PC-9 (cell line): ENCODE results near the gene OBP2A. TPM values are rescaled to one million over a fixed set of nuclear protein-coding genes. Genes with fewer than 3 reads are reported as not detected.

Source experiments
- BruUV-seq: library from RNA; stranded (reverse); fragments of 400-500 nt; replicated peaks from 2 replicates; lab custom pipeline; 2021; lab: Mats Ljungman, UMichigan
- CTCF ChIA-PET: fragments of 300-600 bp; sonication (Branson Sonifier 250); formaldehyde crosslinking; loops from one replicate; lab custom pipeline; 2022; ENCODE audit warnings: antibody characterized with exemption; lab: Charles Lee
- POLR2A ChIA-PET: fragments of 300-600 bp; sonication (Branson Sonifier 250); formaldehyde crosslinking; loops from one replicate; lab custom pipeline; 2022; ENCODE audit warnings: antibody characterized with exemption; ENCODE audit not compliant: unreplicated experiment; lab: Charles Lee
- DNase-seq, 2 experiments: peaks; one replicate each; pipeline versions ENCODE4 v3.0.0 to v3.0.0-alpha.2; 2015 to 2022; ENCODE audit warnings: mixed read lengths in 1 of 2
- H2AFZ ChIP-seq: fragments of 200-600 bp; sonication (generic); 2 replicates; pipeline ENCODE4 v1.8.1; 2017; ENCODE audit warnings: antibody characterized with exemption
- H3F3A ChIP-seq: fragments of 200-600 bp; sonication (generic); 2 replicates; pipeline ENCODE4 v1.8.1; 2017; ENCODE audit warnings: antibody characterized with exemption, mild to moderate bottlenecking, low read depth; ENCODE audit not compliant: insufficient read depth
- H3K27ac ChIP-seq: fragments of 200-600 bp; sonication (generic); 2 replicates; pipeline ENCODE4 v1.6.1; 2016; ENCODE audit warnings: mixed run types
- H3K27me3 ChIP-seq: fragments of 200-600 bp; sonication (generic); 2 replicates; pipeline ENCODE4 v1.6.1; 2016; ENCODE audit warnings: low read depth, mixed run types; ENCODE audit not compliant: insufficient read depth
- H3K36me3 ChIP-seq: fragments of 200-600 bp; sonication (generic); 2 replicates; pipeline ENCODE4 v1.6.1; 2016; ENCODE audit warnings: low read depth, mixed run types
- H3K4me1 ChIP-seq: fragments of 200-600 bp; sonication (generic); replicated peaks from 2 replicates; pipeline ENCODE4 v1.6.1; 2016; ENCODE audit warnings: mixed run types; ENCODE audit not compliant: insufficient read depth
- H3K4me2 ChIP-seq: fragments of 200-600 bp; sonication (generic); 2 replicates; pipeline ENCODE4 v1.6.1; 2017; ENCODE audit warnings: mixed run types
- H3K4me3 ChIP-seq: fragments of 200-600 bp; sonication (generic); 2 replicates; pipeline ENCODE4 v1.6.1; 2016; ENCODE audit warnings: mixed run types
- H3K79me2 ChIP-seq: fragments of 200-600 bp; sonication (generic); 2 replicates; pipeline ENCODE4 v1.6.1; 2017; ENCODE audit warnings: low read depth, mixed run types
- H3K9me2 ChIP-seq: fragments of 200-600 bp; sonication (generic); 2 replicates; pipeline ENCODE4 v1.8.1; 2017; ENCODE audit warnings: mild to moderate bottlenecking; ENCODE audit not compliant: insufficient read depth
- H3K9me3 ChIP-seq: fragments of 200-600 bp; sonication (generic); 2 replicates; pipeline ENCODE4 v1.8.1; 2016; ENCODE audit warnings: low read depth; ENCODE audit not compliant: insufficient read depth
- H4K20me1 ChIP-seq: fragments of 200-600 bp; sonication (generic); 2 replicates; pipeline ENCODE4 v1.8.1; 2017; ENCODE audit not compliant: insufficient read depth
- EZH2 ChIP-seq: fragments of 200-600 bp; sonication (generic); IDR thresholded peaks from 2 replicates; pipeline ENCODE4 v1.8.0; 2017; ENCODE audit warnings: antibody characterized with exemption, low read depth
- intact Hi-C: fragments of 100-400 bp; cut with micrococcal nuclease; formaldehyde crosslinking; loops from one replicate; pipeline ENCODE4 v1.10.0; 2022; ENCODE audit not compliant: unreplicated experiment
- total RNA-seq: library from RNA; stranded (reverse); gene quantifications from 2 replicates; pipeline ENCODE4 v1.2.3, GENCODE V29; 2021
- TF ChIP-seq, protein P1 (sequence below): fragments of 200-600 bp; sonication (generic); conservative IDR thresholded peaks from 2 replicates; pipeline ENCODE4 v1.6.1; 2017; ENCODE audit warnings: mixed run types, antibody characterized with exemption, mild to moderate bottlenecking, moderate library complexity

The OBP2A gene
- total RNA-seq, 1 experiment from 2014 or later = not detected

- CTCF ChIA-PET = no interaction called here
- H3K4me2 ChIP-seq = no peak overlapping the region
- TF ChIP-seq, protein P1, sequence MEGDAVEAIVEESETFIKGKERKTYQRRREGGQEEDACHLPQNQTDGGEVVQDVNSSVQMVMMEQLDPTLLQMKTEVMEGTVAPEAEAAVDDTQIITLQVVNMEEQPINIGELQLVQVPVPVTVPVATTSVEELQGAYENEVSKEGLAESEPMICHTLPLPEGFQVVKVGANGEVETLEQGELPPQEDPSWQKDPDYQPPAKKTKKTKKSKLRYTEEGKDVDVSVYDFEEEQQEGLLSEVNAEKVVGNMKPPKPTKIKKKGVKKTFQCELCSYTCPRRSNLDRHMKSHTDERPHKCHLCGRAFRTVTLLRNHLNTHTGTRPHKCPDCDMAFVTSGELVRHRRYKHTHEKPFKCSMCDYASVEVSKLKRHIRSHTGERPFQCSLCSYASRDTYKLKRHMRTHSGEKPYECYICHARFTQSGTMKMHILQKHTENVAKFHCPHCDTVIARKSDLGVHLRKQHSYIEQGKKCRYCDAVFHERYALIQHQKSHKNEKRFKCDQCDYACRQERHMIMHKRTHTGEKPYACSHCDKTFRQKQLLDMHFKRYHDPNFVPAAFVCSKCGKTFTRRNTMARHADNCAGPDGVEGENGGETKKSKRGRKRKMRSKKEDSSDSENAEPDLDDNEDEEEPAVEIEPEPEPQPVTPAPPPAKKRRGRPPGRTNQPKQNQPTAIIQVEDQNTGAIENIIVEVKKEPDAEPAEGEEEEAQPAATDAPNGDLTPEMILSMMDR = no peak
- TF ChIP-seq EZH2 = no peak
Measured at GRCh38 chr9:135596211-135596610, 50.3 kb downstream of the OBP2A start.

More at GRCh38 chr9:135596211-135596610, 50.3 kb downstream of the OBP2A start:
- no peak for DNase-seq
- Histone ChIP-seq H3K9me2 (no peaks in the 10 kb centered on the region), H3F3A (no peaks in the 10 kb centered on the region), H3K27me3 (peaks cover 78% of the 10 kb centered on the region), H3K4me3 (no peak overlapping the region), H3K79me2 (no peaks in the 10 kb centered on the region), H2AFZ (no peak overlapping the region), H4K20me1 (no peaks in the 10 kb centered on the region), H3K36me3 (no peaks in the 10 kb centered on the region), H3K9me3 (no peaks in the 10 kb centered on the region), H3K4me1 (no peaks in the 10 kb centered on the region), H3K27ac (no peak overlapping the region)
- POLR2A ChIA-PET = no interaction called here
- intact Hi-C loops = no loop called here
- no TSS peak for BruUV-seq

Other genes starting within 250 kb of the OBP2A start
- 41.2 and 46.9 TPM in 2 replicates for gene PPP1R26, start 66.3 kb upstream of the OBP2A start, total RNA-seq
- gene MRPS2, start 45.4 kb upstream of the OBP2A start, total RNA-seq = 84.4 and 93.4 TPM in 2 replicates
- gene LCN1, start 24.7 kb upstream of the OBP2A start, total RNA-seq = not detected in 2 replicates
- gene PAEP, start 15.6 kb downstream of the OBP2A start, total RNA-seq = not detected in 2 replicates
- not detected in 2 replicates for gene GLT6D1, start 93.4 kb downstream of the OBP2A start, total RNA-seq
- not detected in 2 replicates for gene LCN9, start 117.2 kb downstream of the OBP2A start, total RNA-seq
- gene SOHLH1, start 153.4 kb downstream of the OBP2A start, total RNA-seq = not detected in 2 replicates
- gene KCNT1, start 156.1 kb downstream of the OBP2A start, total RNA-seq = not detected in 2 replicates